HEK293T (cell line): ENCODE measurements around the gene ERC2.

Experiments used
- CTCF ChIA-PET: fragments of 350-600 bp; formaldehyde crosslinking; extraction: SDS; loops from one replicate; lab custom pipeline; 2021; ENCODE audit warnings: antibody characterized with exemption, inconsistent platforms; lab: Yijun Ruan, JAX
- POLR2A ChIA-PET: fragments of 350-600 bp; formaldehyde crosslinking; extraction: SDS; loops from one replicate; lab custom pipeline; 2020; ENCODE audit warnings: antibody characterized with exemption, inconsistent platforms; lab: Yijun Ruan, JAX
- DNase-seq: peaks from one replicate; pipeline ENCODE4 v3.0.0; 2012; ENCODE audit warnings: mixed read lengths; ENCODE audit errors: extremely low spot score
- ARNT ChIP-seq: fragments of 450-650 bp; IDR thresholded peaks from 2 replicates; pipeline ENCODE4 v1.6.1; 2017; ENCODE audit warnings: mild to moderate bottlenecking
- BHLHE40 ChIP-seq: fragments of 450-650 bp; IDR thresholded peaks from 2 replicates; pipeline ENCODE4 v1.6.1; 2016; ENCODE audit warnings: mild to moderate bottlenecking, moderate library complexity, borderline replicate concordance
- CTBP1 ChIP-seq: fragments of 450-650 bp; IDR thresholded peaks from 2 replicates; pipeline ENCODE4 v1.6.1; 2016; ENCODE audit warnings: borderline replicate concordance
- ELF4 ChIP-seq: fragments of 450-650 bp; IDR thresholded peaks from 2 replicates; pipeline ENCODE4 v1.6.1; 2017; ENCODE audit warnings: antibody characterized with exemption
- FOXA1 ChIP-seq: fragments of 450-650 bp; IDR thresholded peaks from 2 replicates; pipeline ENCODE4 v1.6.1; 2016; ENCODE audit warnings: mild to moderate bottlenecking
- FOXK2 ChIP-seq: fragments of 450-650 bp; IDR thresholded peaks from 2 replicates; pipeline ENCODE4 v1.6.1; 2016; ENCODE audit warnings: mild to moderate bottlenecking
- FOXM1 ChIP-seq: fragments of 450-650 bp; IDR thresholded peaks from 2 replicates; pipeline ENCODE4 v1.6.1; 2017; ENCODE audit warnings: mild to moderate bottlenecking, borderline replicate concordance
- HDGF ChIP-seq: fragments of 450-650 bp; IDR thresholded peaks from 2 replicates; pipeline ENCODE4 v1.6.1; 2017; ENCODE audit warnings: antibody characterized with exemption, borderline replicate concordance
- L3MBTL2 ChIP-seq: fragments of 450-650 bp; conservative IDR thresholded peaks from 2 replicates; pipeline ENCODE4 v1.6.1; 2016; ENCODE audit warnings: mild to moderate bottlenecking
- LEF1 ChIP-seq: fragments of 450-650 bp; IDR thresholded peaks from 2 replicates; pipeline ENCODE4 v1.6.1; 2017; ENCODE audit warnings: mild to moderate bottlenecking, borderline replicate concordance
- NFRKB ChIP-seq: fragments of 450-650 bp; IDR thresholded peaks from 2 replicates; pipeline ENCODE4 v1.6.1; 2016; ENCODE audit warnings: mild to moderate bottlenecking, moderate library complexity
- PKNOX1 ChIP-seq: fragments of 450-650 bp; IDR thresholded peaks from 2 replicates; pipeline ENCODE4 v1.6.1; 2016
- SP1 ChIP-seq: fragments of 450-650 bp; IDR thresholded peaks from 2 replicates; pipeline ENCODE4 v1.6.1; 2017
- SUZ12 ChIP-seq: fragments of 450-650 bp; IDR thresholded peaks from 2 replicates; pipeline ENCODE4 v1.6.1; 2016; ENCODE audit warnings: mild to moderate bottlenecking
- TARDBP ChIP-seq: fragments of 450-650 bp; IDR thresholded peaks from 2 replicates; pipeline ENCODE4 v1.6.1; 2016
- ZNF384 ChIP-seq: fragments of 450-650 bp; IDR thresholded peaks from 2 replicates; pipeline ENCODE4 v1.6.1; 2016

Gene ERC2

GRCh38 chr3:55812394-55813013, 655.8 kb downstream of the ERC2 start:
- CTCF ChIA-PET = interaction anchor here (0.6 kb wide), 1 partner anchor 529 kb away, joined by 5 read pairs; no protein-coding TSS in a partner anchor
- no peak for TF ChIP-seq SP1
- no peak for TF ChIP-seq SUZ12
- no peak for TF ChIP-seq FOXA1
- no peak for TF ChIP-seq ARNT
- no peak for TF ChIP-seq FOXM1
- TF ChIP-seq ZNF384 = no peak
- no peak for TF ChIP-seq LEF1
- no peak for TF ChIP-seq ELF4
- TF ChIP-seq CTBP1 = no peak
- no peak for TF ChIP-seq L3MBTL2
- no peak for TF ChIP-seq HDGF
- no peak for DNase-seq
- POLR2A ChIA-PET = no interaction called here

GRCh38 chr3:55807210-55807609, 661.1 kb downstream of the ERC2 start:
- POLR2A ChIA-PET = no interaction called here

GRCh38 chr3:55805169-55805568, 663.1 kb downstream of the ERC2 start:
- CTCF ChIA-PET = no interaction called here
- POLR2A ChIA-PET = no interaction called here
- TF ChIP-seq FOXA1 = no peak
- TF ChIP-seq FOXK2 = no peak
- no peak for TF ChIP-seq ZNF384
- no peak for TF ChIP-seq SUZ12
- no peak for TF ChIP-seq CTBP1
- no peak for DNase-seq

More at GRCh38 chr3:55807210-55807609, 661.1 kb downstream of the ERC2 start:
- TF ChIP-seq PKNOX1 (no peak), LEF1 (no peak), FOXM1 (no peak), HDGF (no peak), ARNT (no peak), TARDBP (no peak), L3MBTL2 (no peak), SP1 (no peak), ELF4 (no peak), NFRKB (no peak), SUZ12 (no peak)
- CTCF ChIA-PET = no interaction called here
- no peak for DNase-seq

- no peak for DNase-seq
- TF ChIP-seq LEF1 (no peak), L3MBTL2 (no peak), NFRKB (no peak)
- POLR2A ChIA-PET = no interaction called here
- CTCF ChIA-PET = no interaction called here
Observed at GRCh38 chr3:55804170-55805095, 663.8 kb downstream of the ERC2 start.

- TF ChIP-seq CTBP1 = no peak
- TF ChIP-seq ZNF384 = no peak
- TF ChIP-seq FOXA1 = no peak
- TF ChIP-seq NFRKB = no peak
Observed at GRCh38 chr3:55802816-55803215, 665.5 kb downstream of the ERC2 start.

GRCh38 chr3:55801676-55802075, 666.6 kb downstream of the ERC2 start:
- CTCF ChIA-PET = no interaction called here
- DNase-seq = no peak
- TF ChIP-seq FOXK2 = no peak
- no peak for TF ChIP-seq ARNT
- TF ChIP-seq FOXM1 = no peak
- TF ChIP-seq NFRKB = no peak
- TF ChIP-seq PKNOX1 = no peak
- POLR2A ChIA-PET = no interaction called here

More at GRCh38 chr3:55802816-55803215, 665.5 kb downstream of the ERC2 start:
- DNase-seq = no peak
- CTCF ChIA-PET = no interaction called here
- POLR2A ChIA-PET = no interaction called here

GRCh38 chr3:55801068-55801467, 667.2 kb downstream of the ERC2 start:
- DNase-seq = no peak
- no peak for TF ChIP-seq HDGF
- no peak for TF ChIP-seq FOXK2
- TF ChIP-seq BHLHE40 = no peak
- no peak for TF ChIP-seq PKNOX1
- no peak for TF ChIP-seq ELF4
- no peak for TF ChIP-seq SP1
- TF ChIP-seq FOXM1 = no peak
- no peak for TF ChIP-seq LEF1
- no peak for TF ChIP-seq ARNT
- TF ChIP-seq CTBP1 = no peak
- TF ChIP-seq L3MBTL2 = no peak
- no peak for TF ChIP-seq NFRKB
- no peak for TF ChIP-seq FOXA1
- no peak for TF ChIP-seq SUZ12
- TF ChIP-seq ZNF384 = no peak
- no peak for TF ChIP-seq TARDBP
- ChIA-PET CTCF (no interaction called here), POLR2A (no interaction called here)
